ENCODE data around the gene POU2F3.

POU2F3 gene

DNA sequence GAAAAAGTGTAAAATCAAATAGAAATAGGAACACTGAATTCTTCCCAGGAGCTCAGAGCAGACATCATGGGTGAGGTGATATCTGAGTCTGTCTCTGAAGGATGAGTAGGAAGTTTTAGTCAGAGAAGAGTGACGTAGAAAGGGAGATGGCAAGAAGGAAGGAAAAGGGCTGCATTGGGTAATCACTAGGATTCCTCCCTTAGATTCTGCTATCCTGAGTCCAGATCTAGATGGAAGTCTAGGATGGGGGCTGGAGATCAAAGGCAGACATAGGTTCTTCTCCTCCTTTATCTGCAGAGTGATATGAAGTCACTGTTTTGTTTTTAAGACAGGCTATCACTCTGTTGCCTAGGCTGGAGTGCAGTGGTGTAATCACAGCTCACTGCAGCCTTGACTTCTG is 30.4 kb downstream of the POU2F3 start:
- TF ChIP-seq CTCF (IDR thresholded peaks at IDR 0.05; ENCODE audit: low read length) (no peak), EZH2 (IDR thresholded peaks at IDR 0.05; ENCODE audit: borderline replicate concordance, low read length) (no peak)

DNA sequence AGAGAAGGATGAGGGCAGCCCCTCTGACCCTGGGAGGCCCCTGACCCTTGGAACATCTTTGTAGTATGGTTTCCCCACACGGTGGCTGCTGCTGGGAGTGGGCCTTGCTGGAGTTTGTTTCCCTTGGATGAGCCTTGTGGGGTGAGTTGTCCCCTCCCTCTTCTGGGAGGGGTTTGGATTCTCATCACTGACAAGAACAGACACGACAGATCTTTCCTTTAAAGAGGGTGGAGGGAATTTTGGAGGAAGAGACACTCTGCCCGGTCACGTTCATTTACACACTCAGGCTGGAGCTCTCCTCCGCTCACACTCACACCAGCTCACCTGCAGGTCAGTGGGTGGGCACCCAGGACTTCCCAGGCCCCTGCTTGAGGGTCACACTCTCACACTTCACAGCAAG is 31.7 kb downstream of the POU2F3 start:
- Histone ChIP-seq H2AFZ (ENCODE audit: low read length) (no peak overlapping the region), H3K9me3 (ENCODE audit: low read length) (no peaks in the 10 kb centered on the region), H3K4me3 (ENCODE audit: low read depth, low read length, poor library complexity, severe bottlenecking) (no peak overlapping the region), H3K79me2 (ENCODE audit: insufficient read depth, low read length) (no peaks in the 10 kb centered on the region), H3K4me1 (ENCODE audit: insufficient read depth, low read length, severe bottlenecking) (no peaks in the 10 kb centered on the region), H3K27me3 (ENCODE audit: insufficient read depth, low read length) (no peaks in the 10 kb centered on the region), H3K36me3 (ENCODE audit: insufficient read depth, low read length) (no peaks in the 10 kb centered on the region), H4K20me1 (ENCODE audit: insufficient read depth, low read length) (no peaks in the 10 kb centered on the region), H3K9me2 (ENCODE audit: low read depth, low read length) (no peaks in the 10 kb centered on the region), H3K4me2 (ENCODE audit: low read length) (no peak overlapping the region), H3K27ac (ENCODE audit: low read depth, low read length, poor library complexity, severe bottlenecking) (no peak overlapping the region), H3F3A (ENCODE audit: insufficient read depth, low read length) (no peaks in the 10 kb centered on the region), H3K9ac (ENCODE audit: low read length) (no peak overlapping the region)
- no peak for TF ChIP-seq CTCF (IDR thresholded peaks at IDR 0.05; ENCODE audit: low read length)
- no peak for TF ChIP-seq EZH2 (IDR thresholded peaks at IDR 0.05; ENCODE audit: borderline replicate concordance, low read length)

More for the DNA sequence above, 30.4 kb downstream of the POU2F3 start:
- H2AFZ ChIP-seq (ENCODE audit: low read length): no peak overlapping the region
- no peaks in the 10 kb centered on the region for H3K9me2 ChIP-seq (ENCODE audit: low read depth, low read length)
- H3K79me2 ChIP-seq (ENCODE audit: insufficient read depth, low read length): no peaks in the 10 kb centered on the region
- no peak overlapping the region for H3K27ac ChIP-seq (ENCODE audit: low read depth, low read length, poor library complexity, severe bottlenecking)
- no peaks in the 10 kb centered on the region for H3K4me1 ChIP-seq (ENCODE audit: insufficient read depth, low read length, severe bottlenecking)
- H3K36me3 ChIP-seq (ENCODE audit: insufficient read depth, low read length): no peaks in the 10 kb centered on the region
- no peaks in the 10 kb centered on the region for H4K20me1 ChIP-seq (ENCODE audit: insufficient read depth, low read length)
- no peak overlapping the region for H3K4me3 ChIP-seq (ENCODE audit: low read depth, low read length, poor library complexity, severe bottlenecking)
- H3F3A ChIP-seq (ENCODE audit: insufficient read depth, low read length): no peaks in the 10 kb centered on the region
- no peaks in the 10 kb centered on the region for H3K27me3 ChIP-seq (ENCODE audit: insufficient read depth, low read length)
- no peak overlapping the region for H3K4me2 ChIP-seq (ENCODE audit: low read length)
- no peaks in the 10 kb centered on the region for H3K9me3 ChIP-seq (ENCODE audit: low read length)
- H3K9ac ChIP-seq (ENCODE audit: low read length): no peak overlapping the region

DNA sequence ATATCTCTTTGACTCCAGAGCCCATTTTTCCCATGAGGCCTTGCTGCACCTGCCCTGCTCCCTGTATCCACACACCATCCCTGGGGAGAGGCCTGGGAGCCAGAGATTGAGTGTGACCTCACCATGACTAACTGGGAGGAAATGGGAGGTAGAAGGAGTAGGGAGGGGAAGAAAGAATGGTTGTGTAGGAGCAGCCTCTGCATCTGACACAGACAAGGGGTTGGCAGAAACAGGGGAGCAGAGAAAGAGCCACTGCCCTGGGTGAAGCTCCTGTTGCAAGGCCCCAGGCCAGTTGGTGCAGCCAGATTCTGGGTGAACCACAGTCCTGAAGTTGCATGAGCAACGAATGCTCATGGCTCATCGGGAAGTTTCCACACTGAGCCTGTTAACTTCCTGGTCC is 32.4 kb downstream of the POU2F3 start:
- Histone ChIP-seq H3K4me3 (ENCODE audit: low read depth, low read length, poor library complexity, severe bottlenecking) (no peak overlapping the region), H3K27me3 (ENCODE audit: insufficient read depth, low read length) (no peaks in the 10 kb centered on the region), H3K27ac (ENCODE audit: low read depth, low read length, poor library complexity, severe bottlenecking) (no peak overlapping the region)

More for the DNA sequence above, 32.4 kb downstream of the POU2F3 start:
- Histone ChIP-seq H3K4me1 (ENCODE audit: insufficient read depth, low read length, severe bottlenecking) (no peaks in the 10 kb centered on the region), H3K4me2 (ENCODE audit: low read length) (no peak overlapping the region), H4K20me1 (ENCODE audit: insufficient read depth, low read length) (no peaks in the 10 kb centered on the region), H3K36me3 (ENCODE audit: insufficient read depth, low read length) (no peaks in the 10 kb centered on the region), H3K79me2 (ENCODE audit: insufficient read depth, low read length) (no peaks in the 10 kb centered on the region), H3K9me3 (ENCODE audit: low read length) (no peaks in the 10 kb centered on the region), H3F3A (ENCODE audit: insufficient read depth, low read length) (no peaks in the 10 kb centered on the region), H3K9me2 (ENCODE audit: low read depth, low read length) (no peaks in the 10 kb centered on the region), H3K9ac (ENCODE audit: low read length) (no peak overlapping the region), H2AFZ (ENCODE audit: low read length) (no peak overlapping the region)
- TF ChIP-seq EZH2 (IDR thresholded peaks at IDR 0.05; ENCODE audit: borderline replicate concordance, low read length) (no peak), CTCF (IDR thresholded peaks at IDR 0.05; ENCODE audit: low read length) (no peak)

Data from OCI-LY1 (cell line).